RWPE2 (cell line): Measurements from ENCODE around the gene GNRHR.

Experiments
- ATAC-seq: fragments of 200-7000 bp; cut with Tn5 transposase; 3 replicates; pipeline ENCODE4 v1.9.1; 2021; ENCODE audit warnings: low read depth
- DNase-seq: peaks from one replicate; pipeline ENCODE4 v3.0.0-alpha.2; 2020; ENCODE audit warnings: low spot score
- H3K27ac ChIP-seq: fragments of 450-650 bp; 2 replicates; pipeline ENCODE4 v1.5.1; 2017; ENCODE audit warnings: mild to moderate bottlenecking; ENCODE audit not compliant: poor library complexity, severe bottlenecking
- H3K27me3 ChIP-seq: fragments of 250-450 bp; sonication (Bioruptor Pico); 2 replicates; pipeline ENCODE4 v1.5.1; 2021; ENCODE audit warnings: mild to moderate bottlenecking, moderate library complexity; ENCODE audit not compliant: insufficient read depth, poor library complexity, severe bottlenecking
- H3K36me3 ChIP-seq: fragments of 250-450 bp; sonication (Bioruptor Pico); 2 replicates; pipeline ENCODE4 v1.5.1; 2020; ENCODE audit warnings: low read depth, mild to moderate bottlenecking, moderate library complexity
- H3K4me1 ChIP-seq: fragments of 250-450 bp; sonication (Bioruptor Pico); 2 replicates; pipeline ENCODE4 v1.5.1; 2021; ENCODE audit warnings: mild to moderate bottlenecking, moderate library complexity; ENCODE audit not compliant: insufficient read depth, poor library complexity, severe bottlenecking
- H3K4me3 ChIP-seq: fragments of 250-450 bp; sonication (Bioruptor Pico); 2 replicates; pipeline ENCODE4 v1.5.1; 2021; ENCODE audit warnings: mild to moderate bottlenecking, moderate library complexity; ENCODE audit not compliant: severe bottlenecking
- H3K9me3 ChIP-seq: fragments of 250-450 bp; sonication (Bioruptor Pico); 2 replicates; pipeline ENCODE4 v1.5.1; 2021; ENCODE audit warnings: mild to moderate bottlenecking, moderate library complexity; ENCODE audit not compliant: severe bottlenecking
- CTCF ChIP-seq: fragments of 450-650 bp; IDR thresholded peaks from one replicate; pipeline ENCODE4 v1.5.1; 2017; ENCODE audit warnings: mild to moderate bottlenecking, moderate library complexity; ENCODE audit not compliant: poor library complexity, severe bottlenecking

Gene GNRHR, protein sequence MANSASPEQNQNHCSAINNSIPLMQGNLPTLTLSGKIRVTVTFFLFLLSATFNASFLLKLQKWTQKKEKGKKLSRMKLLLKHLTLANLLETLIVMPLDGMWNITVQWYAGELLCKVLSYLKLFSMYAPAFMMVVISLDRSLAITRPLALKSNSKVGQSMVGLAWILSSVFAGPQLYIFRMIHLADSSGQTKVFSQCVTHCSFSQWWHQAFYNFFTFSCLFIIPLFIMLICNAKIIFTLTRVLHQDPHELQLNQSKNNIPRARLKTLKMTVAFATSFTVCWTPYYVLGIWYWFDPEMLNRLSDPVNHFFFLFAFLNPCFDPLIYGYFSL

GRCh38 chr4:67754288-67754687, at the start of gene GNRHR:
TSS of gene GNRHR (minus strand) at chr4:67754388. CDS start at chr4:67754335, 53 bp downstream.
- Histone ChIP-seq H3K9me3 (no peaks in the 10 kb centered on the region), H3K4me3 (no peak within 1 kb of the TSS), H3K36me3 (no peaks in the 10 kb centered on the region), H3K4me1 (peaks cover 9% of the 10 kb centered on the region), H3K27ac (no peak within 1 kb of the TSS), H3K27me3 (no peaks in the 10 kb centered on the region)
- DNase-seq (no peak), ATAC-seq (no peak)
- no peak for TF ChIP-seq CTCF

DNA sequence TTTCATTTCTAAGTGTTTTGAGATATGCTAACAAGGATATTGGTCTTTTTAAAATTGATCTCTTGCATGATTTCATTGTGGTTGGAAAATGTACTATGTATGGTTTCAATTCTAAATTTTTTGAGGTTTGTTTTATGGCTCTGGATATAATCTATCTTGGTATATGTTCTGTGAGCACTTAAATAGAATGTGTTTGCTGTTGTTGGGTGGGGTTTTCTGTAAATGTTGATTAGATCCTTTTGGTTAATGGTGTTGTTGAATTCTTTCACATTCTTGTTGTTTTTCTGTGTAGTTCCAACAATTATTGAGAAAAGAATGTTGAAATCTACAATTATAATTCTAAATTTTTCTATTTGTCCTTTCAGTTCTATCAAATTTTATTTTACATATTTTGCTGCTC, 42.6 kb upstream of the GNRHR start:
- no peaks in the 10 kb centered on the region for H3K4me1 ChIP-seq
- ATAC-seq, result no peak
- no peak overlapping the region for H3K27ac ChIP-seq
- DNase-seq, result no peak
- TF ChIP-seq CTCF, result no peak
- H3K4me3 ChIP-seq, result no peak overlapping the region
- no peaks in the 10 kb centered on the region for H3K9me3 ChIP-seq
- H3K36me3 ChIP-seq, result no peaks in the 10 kb centered on the region
- H3K27me3 ChIP-seq, result no peaks in the 10 kb centered on the region

DNA sequence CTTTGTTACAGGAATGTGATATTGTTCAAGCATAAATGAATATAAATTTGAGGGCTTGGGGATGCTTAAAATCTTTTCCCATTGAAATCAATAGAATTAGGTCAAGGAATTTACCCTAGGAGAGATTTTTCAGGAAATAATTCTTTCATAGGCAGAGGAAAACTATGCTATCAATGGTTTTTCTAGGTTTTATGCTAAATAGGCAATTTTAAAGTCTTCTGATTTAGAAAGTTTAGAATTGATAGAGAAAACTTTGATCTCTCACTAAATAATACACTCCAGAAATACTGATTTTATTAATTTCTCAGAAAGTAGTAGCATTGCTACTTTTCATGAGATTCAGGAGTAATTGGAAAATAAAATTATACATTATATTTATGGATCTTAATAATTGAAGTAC, 36.5 kb upstream of the GNRHR start:
- TF ChIP-seq CTCF, result no peak
- no peaks in the 10 kb centered on the region for H3K9me3 ChIP-seq
- ATAC-seq (no peak), DNase-seq (no peak)
- H3K4me1 ChIP-seq, result no peaks in the 10 kb centered on the region
- no peak overlapping the region for H3K4me3 ChIP-seq
- H3K27ac ChIP-seq, result no peak overlapping the region
- no peaks in the 10 kb centered on the region for H3K36me3 ChIP-seq
- H3K27me3 ChIP-seq, result no peaks in the 10 kb centered on the region

DNA sequence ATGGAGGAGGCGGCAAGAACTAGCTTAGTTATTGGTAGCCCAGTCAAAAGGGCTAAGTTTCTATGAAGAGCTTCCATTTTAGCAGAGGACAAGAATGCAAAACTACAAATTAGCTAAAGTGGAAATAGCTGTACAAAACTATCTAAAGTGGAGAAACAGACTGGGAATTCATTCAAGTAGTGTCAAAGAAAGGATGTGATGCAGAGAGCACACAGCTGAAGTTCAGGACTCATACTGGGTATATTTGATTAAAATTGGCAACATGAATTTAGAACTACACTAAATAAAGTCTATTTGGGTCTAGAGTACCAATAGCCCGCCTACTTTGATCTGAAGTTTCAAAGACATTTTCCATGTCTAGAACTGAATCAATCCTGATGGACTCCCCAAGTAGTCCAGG, 33.1 kb upstream of the GNRHR start:
- Histone ChIP-seq H3K4me1 (no peaks in the 10 kb centered on the region), H3K27ac (no peak overlapping the region), H3K4me3 (no peak overlapping the region), H3K27me3 (no peaks in the 10 kb centered on the region), H3K9me3 (no peaks in the 10 kb centered on the region), H3K36me3 (no peaks in the 10 kb centered on the region)
- DNase-seq, result no peak
- no peak for ATAC-seq
- no peak for TF ChIP-seq CTCF

DNA sequence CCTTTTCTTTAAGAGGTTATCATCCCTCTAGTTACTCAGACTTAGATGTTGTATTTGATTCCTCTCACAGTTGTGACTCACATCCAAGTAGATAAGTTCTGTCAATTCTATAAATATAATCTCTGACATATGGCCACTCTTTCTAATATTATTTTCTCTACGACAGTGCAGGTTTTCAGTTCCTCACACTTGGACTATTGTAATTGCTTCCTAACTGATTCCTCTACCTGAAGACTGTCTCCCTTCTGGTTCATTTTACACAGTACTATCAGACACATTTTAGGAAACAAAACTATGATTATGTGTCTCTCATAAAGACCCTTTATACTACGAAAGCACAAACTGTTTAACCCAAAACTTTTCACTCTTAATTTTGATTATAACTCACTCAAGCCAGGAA, 31.3 kb upstream of the GNRHR start:
- TF ChIP-seq CTCF, result no peak

More for the DNA sequence above, 31.3 kb upstream of the GNRHR start:
- Histone ChIP-seq H3K27ac (no peak overlapping the region), H3K4me3 (no peak overlapping the region), H3K27me3 (no peaks in the 10 kb centered on the region), H3K36me3 (no peaks in the 10 kb centered on the region), H3K4me1 (no peaks in the 10 kb centered on the region), H3K9me3 (no peaks in the 10 kb centered on the region)
- DNase-seq (no peak), ATAC-seq (no peak)
